WI38 (cell line): Measurements from ENCODE around the gene ULK4.

Experiments used
- H3K4me3 ChIP-seq: 2 replicates; pipeline ENCODE4 v1.5.1; 2011; ENCODE audit warnings: low read depth, mild to moderate bottlenecking, control low read depth, low read length
- TF ChIP-seq, protein P1 (sequence below): IDR thresholded peaks from 2 replicates; pipeline ENCODE4 v1.5.1; 2012; ENCODE audit warnings: low read depth, mild to moderate bottlenecking, control low read depth, low read length

The ULK4 gene

DNA sequence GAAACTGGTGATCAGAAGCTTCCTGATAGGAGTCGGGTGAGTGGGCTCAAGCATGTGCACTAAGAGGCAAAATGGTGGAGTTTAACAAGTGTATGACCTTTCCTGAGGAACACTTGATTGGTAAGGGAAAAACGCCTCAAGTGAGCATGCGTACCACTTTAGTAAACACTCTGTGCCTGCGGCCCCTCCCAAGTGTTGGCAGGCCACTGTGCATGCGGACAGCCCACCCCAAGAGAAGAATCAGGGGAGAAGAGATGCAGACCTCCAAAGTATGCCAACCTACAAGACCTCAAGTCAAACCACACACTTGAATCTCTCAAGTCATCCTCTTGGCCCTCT, 640.3 kb downstream of the ULK4 start:
- TF ChIP-seq, protein P1, sequence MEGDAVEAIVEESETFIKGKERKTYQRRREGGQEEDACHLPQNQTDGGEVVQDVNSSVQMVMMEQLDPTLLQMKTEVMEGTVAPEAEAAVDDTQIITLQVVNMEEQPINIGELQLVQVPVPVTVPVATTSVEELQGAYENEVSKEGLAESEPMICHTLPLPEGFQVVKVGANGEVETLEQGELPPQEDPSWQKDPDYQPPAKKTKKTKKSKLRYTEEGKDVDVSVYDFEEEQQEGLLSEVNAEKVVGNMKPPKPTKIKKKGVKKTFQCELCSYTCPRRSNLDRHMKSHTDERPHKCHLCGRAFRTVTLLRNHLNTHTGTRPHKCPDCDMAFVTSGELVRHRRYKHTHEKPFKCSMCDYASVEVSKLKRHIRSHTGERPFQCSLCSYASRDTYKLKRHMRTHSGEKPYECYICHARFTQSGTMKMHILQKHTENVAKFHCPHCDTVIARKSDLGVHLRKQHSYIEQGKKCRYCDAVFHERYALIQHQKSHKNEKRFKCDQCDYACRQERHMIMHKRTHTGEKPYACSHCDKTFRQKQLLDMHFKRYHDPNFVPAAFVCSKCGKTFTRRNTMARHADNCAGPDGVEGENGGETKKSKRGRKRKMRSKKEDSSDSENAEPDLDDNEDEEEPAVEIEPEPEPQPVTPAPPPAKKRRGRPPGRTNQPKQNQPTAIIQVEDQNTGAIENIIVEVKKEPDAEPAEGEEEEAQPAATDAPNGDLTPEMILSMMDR = no peak
- no peak overlapping the region for H3K4me3 ChIP-seq

DNA sequence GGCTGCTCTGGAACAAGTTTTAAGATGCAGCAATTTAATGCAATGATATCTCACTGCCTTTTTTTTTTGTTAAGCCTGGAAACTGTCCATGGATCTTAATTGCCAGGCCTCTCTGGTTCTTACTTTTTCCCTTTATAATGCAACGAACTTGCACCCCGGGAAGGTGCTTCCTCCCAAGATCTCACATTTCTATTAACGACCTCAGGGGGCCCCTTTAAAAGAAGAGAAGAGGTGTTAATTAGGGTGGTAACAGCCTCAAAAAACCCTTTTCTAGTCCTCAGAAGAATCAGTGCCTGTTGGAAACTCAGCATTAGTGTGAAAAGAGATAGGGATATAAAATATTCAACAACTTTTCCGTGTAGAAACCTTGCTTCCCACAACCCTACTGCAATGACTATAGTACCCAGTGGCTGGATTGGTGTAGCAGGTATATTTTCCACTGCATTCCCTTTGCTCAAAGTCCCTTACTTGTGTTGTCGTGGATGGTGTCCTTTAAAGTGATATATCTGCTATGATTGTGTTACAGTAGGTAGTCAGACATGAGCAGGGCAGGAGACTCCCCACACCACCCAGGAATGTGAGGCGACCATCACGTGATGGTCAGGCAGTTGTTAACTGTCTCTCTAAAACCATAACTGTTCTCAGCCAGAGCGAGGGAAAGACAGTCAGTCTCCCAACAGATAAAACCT, 640.8 kb downstream of the ULK4 start:
- no peak overlapping the region for H3K4me3 ChIP-seq
- TF ChIP-seq, protein P1 = no peak

DNA sequence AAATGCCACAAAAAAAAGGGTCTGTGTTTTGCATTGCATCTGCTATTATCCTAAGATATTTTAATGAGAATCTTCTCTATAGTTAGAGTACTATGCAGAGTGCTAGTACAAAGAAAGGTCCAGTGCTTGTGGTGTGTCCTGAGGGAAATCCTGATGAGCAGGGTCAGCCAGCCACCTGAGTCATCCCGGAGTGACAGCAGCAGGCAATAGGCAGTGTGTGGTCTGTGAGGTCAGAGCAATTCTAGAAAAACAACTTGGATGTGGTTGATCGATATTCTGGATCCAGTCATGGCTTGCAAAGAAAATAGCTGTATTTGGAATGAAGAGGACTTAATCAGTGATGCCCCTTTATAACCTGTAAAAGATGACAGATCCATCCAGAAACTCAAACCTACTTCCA, 643.4 kb downstream of the ULK4 start:
- no peak overlapping the region for H3K4me3 ChIP-seq
- TF ChIP-seq, protein P1 = no peak

DNA sequence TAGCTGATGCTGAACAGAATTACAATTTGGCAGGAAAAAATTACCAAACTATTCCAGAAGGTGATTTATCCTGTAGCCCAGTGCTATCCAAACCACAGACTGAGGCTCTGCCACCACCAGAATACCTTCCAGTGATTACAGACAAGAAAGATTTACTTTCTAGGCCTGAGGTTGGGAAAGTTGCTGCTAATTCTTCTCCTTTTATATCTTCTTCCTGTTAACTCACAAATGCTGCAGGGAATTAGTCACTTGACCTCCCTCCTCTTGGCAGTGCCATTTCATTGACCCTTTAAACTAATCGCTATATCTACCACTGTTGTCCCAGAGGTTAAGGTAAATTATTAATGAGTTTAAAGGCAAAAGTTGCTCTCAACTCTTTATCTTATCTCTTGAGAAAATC, 644.2 kb downstream of the ULK4 start:
- TF ChIP-seq, protein P1 = no peak
- no peak overlapping the region for H3K4me3 ChIP-seq

DNA sequence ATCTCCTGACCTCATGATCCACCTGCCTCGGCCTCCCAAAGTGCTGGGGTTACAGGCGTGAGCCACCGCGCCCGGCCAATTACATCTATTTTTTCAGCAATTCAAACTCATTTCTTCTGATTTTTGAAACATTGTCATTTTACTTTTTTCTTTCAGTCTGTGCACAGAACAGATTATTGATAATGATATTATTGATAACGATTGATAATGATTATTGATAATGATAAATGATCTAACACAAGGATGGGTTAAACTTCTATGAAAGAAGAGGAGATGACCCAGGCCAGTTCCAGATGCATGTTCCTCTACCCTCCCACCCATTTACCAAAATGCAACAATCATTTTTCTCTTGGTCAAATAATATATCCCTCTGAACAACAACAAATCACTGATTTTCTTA, 644.6 kb downstream of the ULK4 start:
- no peak overlapping the region for H3K4me3 ChIP-seq
- TF ChIP-seq, protein P1 = no peak

DNA sequence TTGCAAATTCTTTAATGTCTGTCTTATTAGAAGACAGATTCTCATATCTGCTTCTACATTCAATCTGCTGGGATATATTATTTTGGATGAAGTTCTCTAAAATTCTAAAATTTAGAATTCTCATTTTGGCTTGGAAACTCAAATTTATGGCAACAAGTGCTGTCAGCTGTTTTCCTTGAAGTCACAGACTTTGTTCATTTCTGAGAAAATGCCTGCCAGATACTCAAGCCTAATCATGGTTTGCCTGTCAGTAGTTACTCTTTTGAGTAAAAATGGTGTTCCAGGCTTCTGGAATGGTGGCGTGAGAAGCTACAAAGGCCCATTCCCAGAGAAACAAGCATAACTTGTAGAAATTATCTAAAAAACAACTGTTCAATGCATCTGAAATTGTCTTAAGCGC, 646.8 kb downstream of the ULK4 start:
- TF ChIP-seq, protein P1 = no peak
- H3K4me3 ChIP-seq = no peak overlapping the region

DNA sequence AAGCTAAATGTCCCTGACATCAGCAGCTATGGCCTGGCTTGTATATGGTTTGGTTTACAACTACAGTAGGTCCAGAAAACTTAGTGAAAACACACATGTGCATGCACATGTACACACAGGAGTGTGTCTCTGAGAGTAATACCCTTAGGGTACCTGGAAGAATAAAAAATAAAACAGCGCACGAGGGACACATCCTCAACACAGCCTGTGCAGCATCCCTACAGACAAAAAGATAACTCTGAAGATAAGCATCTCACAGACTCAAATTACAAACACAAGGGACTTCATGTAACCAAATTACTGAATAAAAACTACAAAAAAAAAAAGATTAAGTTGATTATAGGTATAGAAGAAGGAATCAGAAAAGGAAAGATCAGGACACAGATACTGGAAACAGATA, 653.8 kb downstream of the ULK4 start:
- TF ChIP-seq, protein P1 = no peak
- no peak overlapping the region for H3K4me3 ChIP-seq
